ENCODE measurements around the gene MED7.

The MED7 gene

DNA sequence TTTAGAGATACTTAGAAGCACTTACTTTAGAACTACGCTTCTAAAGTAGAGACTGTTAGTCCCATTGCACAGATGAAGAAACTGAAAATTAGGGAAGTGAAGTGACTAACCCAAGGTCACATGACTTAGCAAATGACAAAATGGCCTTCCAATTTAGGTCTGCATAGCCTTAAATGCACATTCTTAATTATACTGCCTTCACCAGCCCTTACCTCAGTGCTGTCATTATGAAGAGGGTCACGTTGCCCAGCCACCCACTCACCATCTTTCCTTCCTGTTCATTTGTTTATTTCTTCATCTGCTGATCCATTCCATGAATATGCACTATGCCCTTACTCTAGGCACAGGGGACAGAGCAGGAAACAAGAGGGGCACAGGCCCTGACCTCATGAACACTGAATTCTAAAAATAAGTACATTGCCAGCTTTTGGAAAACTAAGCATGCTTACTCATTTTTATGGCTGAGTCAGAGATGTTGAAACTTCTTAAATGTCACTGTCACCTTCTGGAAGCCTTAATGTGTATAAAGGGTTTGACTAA lies 42.5 kb downstream of the MED7 start:
- H4K20me1 ChIP-seq (ENCODE audit: insufficient read depth) = no peaks in the 10 kb centered on the region
- no peaks in the 10 kb centered on the region for H3K27me3 ChIP-seq (ENCODE audit: insufficient read depth, low read depth)
- H2AFZ ChIP-seq (ENCODE audit: low read depth) = no peak overlapping the region
- TF ChIP-seq, protein P1, sequence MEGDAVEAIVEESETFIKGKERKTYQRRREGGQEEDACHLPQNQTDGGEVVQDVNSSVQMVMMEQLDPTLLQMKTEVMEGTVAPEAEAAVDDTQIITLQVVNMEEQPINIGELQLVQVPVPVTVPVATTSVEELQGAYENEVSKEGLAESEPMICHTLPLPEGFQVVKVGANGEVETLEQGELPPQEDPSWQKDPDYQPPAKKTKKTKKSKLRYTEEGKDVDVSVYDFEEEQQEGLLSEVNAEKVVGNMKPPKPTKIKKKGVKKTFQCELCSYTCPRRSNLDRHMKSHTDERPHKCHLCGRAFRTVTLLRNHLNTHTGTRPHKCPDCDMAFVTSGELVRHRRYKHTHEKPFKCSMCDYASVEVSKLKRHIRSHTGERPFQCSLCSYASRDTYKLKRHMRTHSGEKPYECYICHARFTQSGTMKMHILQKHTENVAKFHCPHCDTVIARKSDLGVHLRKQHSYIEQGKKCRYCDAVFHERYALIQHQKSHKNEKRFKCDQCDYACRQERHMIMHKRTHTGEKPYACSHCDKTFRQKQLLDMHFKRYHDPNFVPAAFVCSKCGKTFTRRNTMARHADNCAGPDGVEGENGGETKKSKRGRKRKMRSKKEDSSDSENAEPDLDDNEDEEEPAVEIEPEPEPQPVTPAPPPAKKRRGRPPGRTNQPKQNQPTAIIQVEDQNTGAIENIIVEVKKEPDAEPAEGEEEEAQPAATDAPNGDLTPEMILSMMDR (conservative IDR thresholded peaks at IDR 0.05; ENCODE audit: low read depth, low read length) = no peak
- no peaks in the 10 kb centered on the region for H3K4me1 ChIP-seq (ENCODE audit: low read depth, poor library complexity, severe bottlenecking)
- H3K27ac ChIP-seq = no peak overlapping the region
- H3K4me2 ChIP-seq = no peak overlapping the region
- no peaks in the 10 kb centered on the region for H3K79me2 ChIP-seq (ENCODE audit: insufficient read depth, low read depth)
- H3K36me3 ChIP-seq (ENCODE audit: insufficient read depth) = no peaks in the 10 kb centered on the region
- no peak overlapping the region for H3K9ac ChIP-seq
- H3K4me3 ChIP-seq (IDR thresholded peaks at IDR 0.05; ENCODE audit: insufficient read depth, low read depth, low read length) = no peak overlapping the region

DNA sequence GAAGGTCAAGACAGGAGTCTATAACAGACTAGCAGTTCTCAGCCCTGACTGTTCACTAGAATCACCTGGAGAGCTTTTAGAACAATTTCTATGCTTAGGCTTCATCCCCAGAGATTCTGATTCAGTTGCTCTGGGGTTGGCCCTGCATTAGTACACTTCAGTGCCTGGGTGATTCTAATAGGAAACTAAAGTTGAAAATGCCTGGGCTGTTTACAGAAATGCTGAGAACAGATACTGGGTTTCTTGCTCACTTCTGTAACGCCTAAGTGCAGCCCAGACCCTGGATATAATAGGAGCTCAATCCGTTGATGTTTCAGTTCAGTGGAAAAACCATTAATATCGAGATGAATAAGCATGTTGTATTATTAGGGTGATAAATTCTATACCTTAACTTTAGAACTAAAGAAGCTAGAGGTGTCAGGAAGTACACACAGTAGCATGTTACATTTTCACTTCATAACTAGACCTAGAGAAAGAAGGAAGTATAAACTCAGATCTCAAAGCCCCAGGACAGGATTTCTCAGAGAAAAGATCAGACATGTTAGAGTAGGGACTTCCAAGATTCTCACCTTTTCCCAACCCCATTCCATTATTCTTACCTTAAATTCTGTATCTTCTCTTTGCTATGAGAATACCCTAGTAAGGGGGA lies 54.2 kb downstream of the MED7 start:
- no peak overlapping the region for H3K27ac ChIP-seq
- TF ChIP-seq, protein P1 (conservative IDR thresholded peaks at IDR 0.05; ENCODE audit: low read depth, low read length) = no peak
- H3K27me3 ChIP-seq (ENCODE audit: insufficient read depth, low read depth) = no peaks in the 10 kb centered on the region
- no peaks in the 10 kb centered on the region for H3K4me1 ChIP-seq (ENCODE audit: low read depth, poor library complexity, severe bottlenecking)
- no peaks in the 10 kb centered on the region for H4K20me1 ChIP-seq (ENCODE audit: insufficient read depth)
- no peaks in the 10 kb centered on the region for H3K79me2 ChIP-seq (ENCODE audit: insufficient read depth, low read depth)
- no peak overlapping the region for H2AFZ ChIP-seq (ENCODE audit: low read depth)
- H3K36me3 ChIP-seq (ENCODE audit: insufficient read depth) = no peaks in the 10 kb centered on the region
- H3K9ac ChIP-seq = no peak overlapping the region
- H3K4me2 ChIP-seq = no peak overlapping the region
- H3K4me3 ChIP-seq (IDR thresholded peaks at IDR 0.05; ENCODE audit: insufficient read depth, low read depth, low read length) = no peak overlapping the region

Data from KMS-11 (cell line).